AG09309 (cell line): ENCODE results near the gene DTHD1.

ENCODE experiments used
- DNase-seq: peaks from one replicate; pipeline ENCODE4 v3.0.0-alpha.2; 2010; ENCODE audit warnings: low read depth
- H3K4me3 ChIP-seq: 2 replicates; pipeline ENCODE4 v1.5.1; 2011; ENCODE audit warnings: mild to moderate bottlenecking, low read depth, low read length, moderate library complexity; ENCODE audit not compliant: control insufficient read depth
- CTCF ChIP-seq: IDR thresholded peaks from 2 replicates; pipeline ENCODE4 v1.5.1; 2011; ENCODE audit warnings: mild to moderate bottlenecking, low read depth, low read length, inconsistent platforms; ENCODE audit not compliant: insufficient read depth, control insufficient read depth; ENCODE audit errors: missing control alignments

DTHD1 gene

GRCh38 chr4:36281384-36282106, at the start of gene DTHD1:
DTHD1 (plus strand) TSS chr4:36281616; CDS start chr4:36281759, 143 bp downstream.
- DNase-seq = no peak
- no peak within 1 kb of the TSS for H3K4me3 ChIP-seq
- no peak for TF ChIP-seq CTCF

GRCh38 chr4:36233567-36234266, 47.7 kb upstream of the DTHD1 start:
- TF ChIP-seq CTCF = no peak
- no peak overlapping the region for H3K4me3 ChIP-seq
- DNase-seq = no peak

- no peak overlapping the region for H3K4me3 ChIP-seq
- DNase-seq = no peak
- TF ChIP-seq CTCF = no peak
Observed at GRCh38 chr4:36235306-36235705, 46.1 kb upstream of the DTHD1 start.

- DNase-seq = no peak
- no peak for TF ChIP-seq CTCF
- no peak overlapping the region for H3K4me3 ChIP-seq
Observed at GRCh38 chr4:36236159-36236558, 45.3 kb upstream of the DTHD1 start.

GRCh38 chr4:36237366-36238313, 43.8 kb upstream of the DTHD1 start:
- DNase-seq = no peak
- H3K4me3 ChIP-seq = no peak overlapping the region
- TF ChIP-seq CTCF = no peak

GRCh38 chr4:36241771-36242170, 39.6 kb upstream of the DTHD1 start:
- no peak for DNase-seq
- TF ChIP-seq CTCF = no peak
- no peak overlapping the region for H3K4me3 ChIP-seq
